GM19240 (cell line): ENCODE measurements around the gene ACAD8.

Experiments used
- DNase-seq: peaks from one replicate; pipeline ENCODE4 v3.0.0; 2011; ENCODE audit warnings: low spot score; ENCODE audit not compliant: insufficient read length

The ACAD8 gene

DNA sequence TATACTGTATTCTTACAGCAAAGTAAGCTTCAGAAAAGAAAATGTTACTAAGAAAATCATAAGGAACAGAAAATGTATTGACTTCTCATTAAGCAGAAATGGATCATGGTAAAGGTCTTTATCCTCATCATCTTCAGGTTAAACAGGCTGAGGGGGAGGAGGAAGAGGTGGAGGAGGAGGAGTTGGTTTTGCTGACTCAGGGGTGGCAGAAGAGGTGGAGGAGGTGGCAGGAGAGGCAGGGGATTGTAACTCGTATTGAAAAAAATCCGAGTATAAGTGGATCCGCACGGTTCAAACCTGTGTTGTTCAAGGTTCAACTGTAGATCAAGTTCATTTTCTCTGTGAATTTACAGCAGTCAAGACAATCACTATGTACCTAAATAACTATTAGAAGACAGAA lies 35.8 kb downstream of the ACAD8 start:
- no peak for DNase-seq

DNA sequence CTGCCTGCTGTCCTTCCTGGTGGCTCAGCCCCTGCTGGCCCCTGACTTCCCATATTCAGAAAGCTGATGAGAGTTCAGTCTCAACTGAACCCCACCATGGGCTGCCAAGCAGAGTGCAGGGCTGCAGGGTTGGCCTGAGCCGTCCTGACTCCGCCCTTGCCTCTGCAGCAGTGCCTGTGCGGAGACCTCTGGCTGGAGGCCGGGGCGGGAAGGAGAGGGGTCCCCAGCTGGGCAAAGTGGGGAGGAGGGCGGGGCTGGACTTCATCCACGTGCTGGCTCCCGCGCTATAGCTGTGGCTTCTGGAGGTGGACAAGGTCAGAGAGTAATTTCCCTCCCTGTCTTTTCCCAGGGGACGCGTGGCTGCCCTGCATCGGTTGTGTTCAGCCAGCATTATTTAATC lies 36.4 kb downstream of the ACAD8 start:
- DNase-seq: no peak

DNA sequence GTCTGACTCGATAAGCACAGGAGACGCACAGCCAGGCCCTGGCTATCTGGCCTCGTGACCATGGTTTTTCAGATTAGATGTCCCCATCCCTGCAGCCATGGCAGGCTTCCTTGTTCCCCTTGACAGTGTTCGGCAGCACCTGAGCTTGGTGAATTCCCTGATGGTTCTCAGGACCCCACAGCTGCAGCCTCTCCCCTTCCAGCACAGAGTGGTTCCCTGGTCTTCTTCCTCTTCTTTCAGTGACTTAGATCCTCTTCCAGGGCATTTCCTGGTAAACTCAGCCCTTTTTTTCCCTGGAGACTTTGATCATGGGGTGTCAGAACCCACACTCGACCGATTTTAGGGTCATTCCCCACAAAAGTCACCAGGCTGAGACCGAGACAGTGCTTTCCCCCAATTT lies 37.3 kb downstream of the ACAD8 start:
- DNase-seq: no peak

- no peak for DNase-seq
Observed at GRCh38 chr11:134291196-134291595, 37.8 kb downstream of the ACAD8 start.

- DNase-seq: no peak
Observed at GRCh38 chr11:134292661-134293060, 39.3 kb downstream of the ACAD8 start.

- DNase-seq: no peak
Observed at GRCh38 chr11:134293119-134294113, 40.0 kb downstream of the ACAD8 start.

DNA sequence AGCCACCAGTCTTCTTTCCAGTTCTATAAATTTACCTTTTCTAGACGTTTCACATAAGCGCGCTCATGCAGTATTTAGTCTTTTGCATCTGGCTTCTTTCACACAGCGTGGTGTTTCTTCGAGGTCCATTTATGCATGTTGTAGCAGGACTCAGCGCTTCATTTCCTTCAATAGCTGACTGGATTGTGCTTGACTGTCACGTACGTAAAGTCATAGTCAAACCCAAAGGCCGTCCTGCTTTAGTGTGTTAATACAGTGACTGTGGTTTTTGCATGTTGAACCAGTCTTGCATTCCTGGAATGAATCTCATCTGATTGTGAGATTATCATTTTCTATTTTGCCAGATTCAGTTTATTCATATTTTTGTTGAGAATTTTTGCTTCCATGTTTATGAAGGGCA lies 41.3 kb downstream of the ACAD8 start:
- no peak for DNase-seq

DNA sequence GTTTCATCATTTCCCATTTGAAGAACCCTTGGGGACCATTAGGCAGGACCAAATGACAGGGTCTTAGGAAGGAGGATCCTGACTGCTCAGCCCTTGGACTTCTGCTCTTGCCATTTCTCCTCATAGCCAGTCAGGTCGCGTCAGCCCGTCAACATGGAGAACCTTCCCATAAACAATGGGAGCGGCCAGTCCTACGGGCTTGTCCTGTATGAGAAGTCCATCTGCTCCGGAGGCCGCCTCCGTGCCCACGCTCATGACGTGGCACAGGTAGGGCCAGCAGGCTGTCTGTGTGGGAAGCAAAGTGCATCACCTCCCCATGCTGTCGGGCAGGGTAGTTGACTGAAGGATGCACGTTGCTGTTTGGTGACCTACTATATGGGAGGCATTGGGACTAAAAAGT lies 58.9 kb downstream of the ACAD8 start:
- no peak for DNase-seq

DNA sequence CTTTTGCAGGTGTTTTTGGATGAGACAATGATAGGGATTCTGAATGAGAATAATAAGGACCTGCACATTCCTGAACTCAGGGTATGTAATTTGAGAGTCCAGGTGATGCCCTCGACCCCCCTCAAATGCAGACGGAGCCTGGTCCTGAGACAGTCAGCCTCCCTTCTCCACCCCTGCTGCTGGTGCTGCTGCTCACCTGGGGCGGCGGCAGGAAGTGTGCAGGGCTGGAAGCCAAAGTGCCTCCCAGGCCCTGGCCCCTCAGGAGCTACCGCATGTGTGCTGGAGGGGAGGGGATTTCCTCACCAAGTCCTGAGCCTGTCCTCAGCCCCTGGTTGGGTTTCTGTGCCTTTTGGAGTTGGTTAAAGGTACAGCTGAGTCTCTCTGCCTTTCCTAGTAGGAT lies 59.4 kb downstream of the ACAD8 start:
- DNase-seq: no peak

GRCh38 chr11:134313379-134313778 lies 60.0 kb downstream of the ACAD8 start:
- no peak for DNase-seq

DNA sequence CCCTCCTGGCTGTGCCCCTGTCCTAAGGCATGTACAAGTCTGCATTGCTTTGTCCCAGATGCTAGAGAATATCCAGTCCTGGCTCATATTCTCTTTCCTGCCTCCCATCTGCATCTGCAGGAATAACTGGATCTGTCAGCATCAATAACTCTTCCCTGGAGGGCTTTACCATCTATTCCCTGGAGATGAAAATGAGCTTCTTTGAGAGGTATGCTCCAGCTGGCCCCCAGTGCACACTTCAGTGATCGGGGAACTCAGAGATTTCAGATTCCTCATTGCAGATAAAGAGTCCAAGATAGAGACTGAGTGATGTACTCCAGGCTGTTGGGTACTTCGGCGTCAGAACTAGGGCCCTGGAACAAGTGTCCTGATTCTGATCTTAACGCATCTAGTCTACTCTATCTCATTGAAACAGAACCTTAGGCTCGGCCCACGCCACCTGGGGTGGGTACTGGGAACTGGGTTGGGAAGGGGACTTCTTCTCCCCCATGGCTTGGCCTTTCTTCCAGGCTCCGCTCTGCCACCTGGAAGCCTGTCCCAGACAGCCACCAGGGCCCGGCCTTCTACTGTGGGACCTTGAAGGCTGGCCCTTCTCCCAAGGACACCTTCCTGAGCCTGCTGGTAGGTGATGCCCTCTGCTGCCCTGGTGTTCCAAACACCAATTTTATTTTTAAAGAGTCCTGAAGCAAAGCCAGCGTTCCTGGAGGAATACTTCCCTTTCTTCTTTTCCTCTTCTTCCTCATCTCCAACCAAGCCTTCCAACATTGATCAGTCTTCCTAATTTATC lies 60.6 kb downstream of the ACAD8 start:
- no peak for DNase-seq
